ENCODE results near the gene CTNNAL1.
"Not testable (repeated sequence)": the region's sequence is repeated elsewhere in the genome, so short reads cannot be mapped to it uniquely, and the experiment has no call there.

Gene CTNNAL1

GRCh38 chr9:108924466-108924865, 88.8 kb downstream of the CTNNAL1 start:
- no peak for DNase-seq

DNA sequence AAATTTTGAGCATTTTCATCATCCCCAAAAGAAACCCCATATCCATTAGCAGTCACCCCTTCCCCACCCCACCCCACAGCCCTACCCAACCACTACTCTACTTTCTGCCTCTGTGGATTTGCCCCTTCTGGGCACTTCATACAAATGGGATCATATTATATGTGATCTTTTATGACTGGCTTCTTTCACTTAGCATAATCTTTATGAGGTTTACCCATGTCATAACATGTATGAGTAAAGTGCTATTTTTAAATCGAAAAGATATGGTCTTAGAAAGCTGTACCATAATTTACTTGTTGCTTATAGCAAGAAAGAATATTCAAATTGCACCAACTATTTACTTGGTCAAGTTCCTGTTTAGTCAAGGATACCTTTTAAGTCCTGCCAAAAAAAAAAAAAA, 92.1 kb downstream of the CTNNAL1 start:
- DNase-seq, result no peak

DNA sequence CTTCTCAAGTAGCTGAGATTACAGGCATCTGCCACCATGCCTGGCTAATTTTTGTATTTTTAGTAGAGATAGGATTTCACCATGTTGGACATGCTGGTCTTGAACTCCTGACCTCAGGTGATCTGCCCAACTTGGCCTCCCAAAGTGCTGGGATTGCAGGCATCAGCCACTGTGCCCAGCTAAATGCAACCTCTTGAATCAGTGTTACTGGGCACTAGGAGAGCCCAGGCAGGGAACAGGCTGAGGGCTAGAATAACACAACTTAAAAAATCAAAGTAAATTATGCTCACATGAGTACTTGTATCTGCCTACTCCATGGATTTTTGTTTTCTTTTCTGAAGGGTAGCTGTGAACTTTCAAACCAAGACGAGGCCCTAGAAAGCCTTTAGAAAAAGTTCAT, 92.9 kb downstream of the CTNNAL1 start:
- not testable (repeated sequence) for DNase-seq

GRCh38 chr9:108919517-108919916, 93.8 kb downstream of the CTNNAL1 start:
- no peak for DNase-seq

GRCh38 chr9:108913391-108913790, 99.9 kb downstream of the CTNNAL1 start:
- no peak for DNase-seq

- no peak for DNase-seq
Observed at GRCh38 chr9:108911820-108912219, 101.5 kb downstream of the CTNNAL1 start.

GRCh38 chr9:108910914-108911313, 102.4 kb downstream of the CTNNAL1 start:
- DNase-seq, result no peak

DNA sequence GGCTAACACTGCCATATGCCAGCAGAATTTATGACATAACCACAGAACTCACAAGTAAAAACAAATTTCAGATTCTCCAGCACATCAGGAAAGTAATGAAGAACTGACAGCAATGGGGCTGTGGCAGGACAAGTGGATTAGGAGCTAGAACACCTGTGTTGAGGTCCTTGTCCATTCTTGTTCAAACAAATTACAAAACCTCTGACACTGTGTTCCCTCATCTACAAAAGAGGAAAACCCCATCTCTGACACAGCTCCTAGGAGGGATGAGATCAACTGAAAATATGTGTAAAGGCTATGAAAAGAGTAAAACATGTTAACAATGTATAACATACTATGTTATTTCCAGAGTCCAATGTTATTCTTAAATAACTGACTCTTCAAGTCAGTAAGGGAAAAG, 102.9 kb downstream of the CTNNAL1 start:
- no peak for DNase-seq

GRCh38 chr9:108905494-108905893, 107.8 kb downstream of the CTNNAL1 start:
- no peak for DNase-seq

DNA sequence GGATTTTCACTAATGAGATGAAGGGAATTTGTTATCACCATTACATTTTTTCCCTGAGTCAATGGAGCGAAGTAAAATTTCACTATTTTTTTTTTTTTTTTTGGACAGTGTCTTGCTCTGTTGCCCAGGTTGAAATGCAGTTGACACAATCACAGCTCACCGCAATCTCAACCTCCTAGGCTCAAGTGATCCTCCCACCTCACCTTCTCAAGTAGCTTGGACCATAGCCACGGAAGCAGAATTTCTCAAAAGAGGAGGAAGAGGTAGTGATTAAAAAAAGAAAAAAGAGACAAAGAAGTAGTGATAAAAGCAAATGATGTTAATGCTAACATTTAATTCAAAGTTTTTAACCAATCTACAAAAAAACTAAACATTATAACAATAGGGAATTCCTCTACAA, 109.1 kb downstream of the CTNNAL1 start:
- no peak for DNase-seq

GRCh38 chr9:108903420-108904103, 109.7 kb downstream of the CTNNAL1 start:
- no peak for DNase-seq

- no peak for DNase-seq
Observed at GRCh38 chr9:108900176-108900575, 113.1 kb downstream of the CTNNAL1 start.

DNA sequence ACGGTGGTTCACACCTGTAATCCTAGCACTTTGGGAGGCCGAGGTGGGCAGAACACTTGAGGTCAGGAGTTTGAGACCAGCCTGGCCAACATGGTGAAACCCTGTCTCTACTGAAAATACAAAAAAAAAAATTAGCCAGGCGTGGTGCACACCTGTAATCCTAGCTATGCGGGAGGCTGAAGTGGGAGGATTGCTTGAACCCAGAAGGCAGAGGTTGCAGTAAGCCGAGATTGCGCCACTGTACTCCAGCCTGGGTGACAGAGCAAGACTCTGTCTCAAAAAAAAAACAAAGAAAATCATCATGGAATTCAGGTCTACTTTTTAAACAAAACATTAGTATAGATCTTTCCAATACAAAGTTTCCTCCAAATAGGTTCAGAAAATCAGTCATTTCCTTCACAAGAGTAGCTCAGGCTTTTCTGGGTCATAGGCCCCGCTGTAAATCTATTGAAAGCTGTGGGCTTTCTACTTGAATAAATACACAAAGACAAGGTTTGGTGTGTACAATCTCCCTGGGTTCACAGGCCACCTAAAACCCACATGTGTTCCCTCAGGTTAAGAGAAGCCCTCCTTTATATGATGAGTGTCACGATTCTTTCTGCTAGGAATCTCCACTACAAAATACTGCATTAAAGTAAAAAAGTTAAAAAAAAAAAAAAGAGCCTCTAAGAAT, 114.1 kb downstream of the CTNNAL1 start:
- DNase-seq, result not testable (repeated sequence)

- no peak for DNase-seq
Observed at GRCh38 chr9:108897324-108898096, 115.8 kb downstream of the CTNNAL1 start.

- DNase-seq, result no peak
Observed at GRCh38 chr9:108894225-108894997, 118.9 kb downstream of the CTNNAL1 start.
